Thyroid gland (tissue), 4 donors: Measurements from ENCODE around the gene SEMA4A.

Experiments used
- CTCF ChIP-seq, 6 experiments: fragments of 200-600 bp in 3 of 6; fragments of 450-650 bp in 3 of 6; sonication (generic) in 3 of 6; IDR thresholded peaks; one replicate each; pipeline ENCODE4 v1.5.1; 2016 to 2019; ENCODE audit warnings: antibody characterized with exemption in 6 of 6, mild to moderate bottlenecking in 2 of 6, inconsistent platforms in 1 of 6, moderate library complexity in 1 of 6
- POLR2A ChIP-seq, 2 donors: fragments of 450-650 bp; IDR thresholded peaks; one replicate each; pipeline ENCODE4 v1.6.1; 2017; ENCODE audit warnings: antibody characterized with exemption in 2 of 2, mild to moderate bottlenecking in 2 of 2, moderate library complexity in 1 of 2

DNA sequence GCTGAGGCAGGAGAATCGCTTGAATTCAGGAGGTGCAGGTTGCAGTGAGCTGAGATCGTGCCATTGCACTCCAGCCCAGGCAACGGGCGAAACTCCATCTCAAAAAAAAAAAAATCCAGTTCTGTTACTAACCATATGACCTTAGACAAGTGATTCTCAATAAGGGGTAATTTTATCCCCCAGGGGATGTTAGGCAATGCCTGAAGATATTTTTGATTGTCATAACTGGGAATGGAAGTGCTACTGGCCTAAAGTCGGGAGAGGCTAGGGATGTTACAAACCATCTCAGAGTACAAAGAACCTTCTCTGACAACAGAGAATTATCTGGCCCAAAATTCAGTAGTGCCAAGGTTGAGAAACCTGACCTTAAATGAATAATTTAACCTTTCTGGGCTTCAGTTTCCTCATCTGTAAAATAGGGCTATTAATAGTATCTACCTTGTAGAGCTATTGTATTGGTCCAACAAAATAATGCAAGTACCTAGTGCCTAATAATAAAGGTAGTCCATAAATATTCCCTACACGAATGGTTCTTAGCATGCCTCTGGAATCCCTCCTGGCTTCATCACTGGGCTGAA lies 44.6 kb upstream of the SEMA4A start:
- no peak for TF ChIP-seq CTCF (IDR thresholded peaks at IDR 0.05)
- TF ChIP-seq POLR2A (IDR thresholded peaks at IDR 0.05): no peak
